H7 (cell line): ENCODE results near the gene FNDC7. TPM values are rescaled to one million over a fixed set of nuclear protein-coding genes. Genes with fewer than 3 reads are reported as not detected.
"Not testable (repeated sequence)": the region's sequence is repeated elsewhere in the genome, so short reads cannot be mapped to it uniquely, and the experiment has no call there.

Experiments
- DNase-seq: peaks from one replicate; pipeline ENCODE4 v3.0.0; 2012
- H3K27me3 ChIP-seq: 2 replicates; pipeline ENCODE4 v1.6.0; 2011; ENCODE audit warnings: mild to moderate bottlenecking, low read length; ENCODE audit not compliant: control insufficient read depth, insufficient read depth
- H3K36me3 ChIP-seq: replicated peaks from 2 replicates; pipeline ENCODE4 v1.5.1; 2011; ENCODE audit warnings: low read length; ENCODE audit not compliant: control insufficient read depth, insufficient read depth
- H3K4me3 ChIP-seq: 2 replicates; pipeline ENCODE4 v1.5.1; 2011; ENCODE audit warnings: low read depth, mild to moderate bottlenecking, control low read depth, low read length, moderate library complexity; ENCODE audit not compliant: insufficient read depth
- total RNA-seq: library from RNA; depleted of rRNA; stranded (reverse); fragments of >200 nt; shearing (Covaris generic); gene quantifications from 2 replicates; pipeline ENCODE4 v1.2.3, GENCODE V29; 2014

The FNDC7 gene
- total RNA-seq, 1 experiment from 2014 or later, result 0.03 TPM

DNA sequence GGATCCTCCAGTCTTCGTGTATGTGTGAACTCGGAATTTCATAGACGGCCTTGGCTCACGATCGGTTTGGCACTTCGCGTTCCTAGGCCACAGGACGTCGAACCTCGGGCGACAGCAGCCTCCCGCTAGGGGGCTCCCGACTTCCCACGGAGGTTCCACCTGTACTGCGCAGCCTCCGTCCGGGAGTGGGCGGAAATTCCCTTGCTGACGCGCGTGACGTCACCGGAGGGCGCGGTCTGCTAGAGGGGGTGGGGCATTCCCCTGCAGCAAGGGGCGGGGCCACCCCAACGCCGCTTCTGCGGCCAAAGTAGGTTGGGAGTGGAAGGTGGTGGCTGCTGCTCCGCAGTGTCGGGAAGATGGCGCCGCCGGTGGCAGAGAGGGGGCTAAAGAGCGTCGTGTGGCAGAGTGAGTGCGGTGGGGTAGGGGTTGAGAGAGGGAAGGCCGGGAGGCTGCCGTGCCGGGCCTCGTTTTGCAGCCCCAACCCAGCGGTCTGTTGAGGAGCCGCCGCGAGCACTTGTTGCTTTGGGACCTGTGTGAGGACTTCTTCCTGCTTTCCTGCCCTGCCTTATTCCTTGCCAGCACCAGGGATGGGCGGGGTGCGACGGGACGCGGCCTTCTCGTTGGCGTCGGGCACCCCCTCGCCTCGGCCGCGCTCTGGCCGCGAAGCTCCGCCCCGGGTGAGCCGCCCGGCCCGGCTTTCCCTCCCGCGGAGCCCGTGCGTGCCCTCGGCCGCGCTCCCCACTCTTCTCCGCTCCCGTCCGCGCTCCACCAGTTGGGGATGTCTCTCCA, 33.9 kb downstream of the FNDC7 start, which contains the start of gene STXBP3:
TSS of gene STXBP3 (plus strand) at position 293 of the 789 bp plus-strand sequence. CDS start at position 357, 64 bp downstream.
- Histone ChIP-seq H3K36me3 (no peaks in the 10 kb centered on the region), H3K4me3 (peak within 1 kb of the TSS; percentile 99), H3K27me3 (peaks cover 3% of the 10 kb centered on the region; the same call in 1 of the 2 replicates)
- DNase-seq, result peak; percentile 93

DNA sequence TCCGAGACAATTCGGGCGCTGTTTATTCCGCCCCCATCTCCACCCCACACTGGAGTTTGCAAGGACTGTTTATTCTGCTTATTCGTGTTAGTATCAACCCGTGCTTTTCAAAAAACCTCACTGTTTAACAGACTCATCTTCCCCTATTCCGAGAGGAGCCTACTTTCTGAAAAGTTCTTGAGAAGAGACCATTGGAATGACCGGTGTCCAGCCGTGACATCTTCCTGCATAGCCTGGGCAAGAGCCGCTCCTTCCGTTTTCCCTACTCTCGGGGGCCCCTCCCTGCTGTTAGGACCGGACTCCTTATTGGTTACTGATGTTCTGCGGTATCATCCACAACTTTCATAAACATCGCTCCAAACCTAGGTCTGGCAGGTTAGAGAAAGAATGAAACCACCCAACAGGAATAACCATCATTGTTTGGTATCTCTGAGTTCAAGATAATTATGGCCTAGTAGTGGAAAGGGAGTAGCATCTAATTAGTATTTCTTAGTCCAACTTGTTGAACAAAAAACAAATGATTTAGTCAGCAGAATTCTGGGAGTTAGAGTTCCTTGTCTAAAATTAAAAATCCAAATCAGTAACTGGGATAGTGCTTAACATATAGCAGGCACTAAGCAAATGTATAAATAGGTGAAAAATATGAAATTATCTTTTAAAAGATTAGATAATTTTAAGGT, 34.6 kb downstream of the FNDC7 start:
- Histone ChIP-seq H3K4me3 (peak overlapping the region; percentile 99), H3K27me3 (peaks cover 3% of the 10 kb centered on the region; the same call in 1 of the 2 replicates), H3K36me3 (no peaks in the 10 kb centered on the region)
- peak; percentile 68 for DNase-seq

DNA sequence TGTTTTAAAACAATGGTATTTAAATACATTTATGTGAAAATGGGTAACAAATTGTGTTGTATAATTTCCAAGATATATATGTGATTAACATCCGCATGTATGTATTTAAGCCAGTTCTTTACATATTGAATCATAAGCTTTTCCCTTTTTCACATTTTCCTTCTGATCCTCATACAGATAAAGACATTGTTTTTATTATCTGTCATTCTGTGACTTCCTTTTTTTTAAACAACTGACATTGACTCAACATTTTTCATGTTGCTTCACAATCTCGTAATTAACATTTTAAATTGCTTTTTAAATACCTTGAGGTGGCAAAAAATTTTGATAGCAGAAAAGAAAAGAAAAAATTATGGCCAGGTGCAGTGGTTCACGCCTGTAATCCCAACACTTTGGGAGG, 35.2 kb downstream of the FNDC7 start:
- no peak overlapping the region for H3K4me3 ChIP-seq
- no peak for DNase-seq
- H3K27me3 ChIP-seq, result peaks cover 3% of the 10 kb centered on the region; the same call in 1 of the 2 replicates
- H3K36me3 ChIP-seq, result no peaks in the 10 kb centered on the region

DNA sequence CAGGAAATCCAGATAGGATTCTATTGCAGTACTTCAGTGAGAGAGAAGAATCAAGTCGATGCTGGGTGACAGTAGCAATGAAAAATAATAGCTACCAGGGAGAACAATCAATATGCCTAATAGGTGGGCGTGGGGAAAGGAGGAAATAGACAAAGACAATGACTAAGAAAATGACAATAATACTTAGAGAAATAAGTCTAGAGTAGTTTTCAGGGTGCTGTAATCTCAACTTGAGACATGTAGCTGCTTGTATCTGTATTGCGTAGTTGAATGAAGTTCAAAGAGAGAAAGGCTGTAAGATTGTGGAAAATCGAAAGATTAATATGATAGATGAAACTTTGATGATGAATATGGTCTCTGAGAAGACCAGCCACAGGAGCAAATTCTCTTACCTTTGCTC, 36.4 kb downstream of the FNDC7 start:
- Histone ChIP-seq H3K27me3 (peaks cover 3% of the 10 kb centered on the region; the same call in 1 of the 2 replicates), H3K36me3 (no peaks in the 10 kb centered on the region; the same call in 1 of the 2 replicates), H3K4me3 (no peak overlapping the region)
- DNase-seq, result no peak

DNA sequence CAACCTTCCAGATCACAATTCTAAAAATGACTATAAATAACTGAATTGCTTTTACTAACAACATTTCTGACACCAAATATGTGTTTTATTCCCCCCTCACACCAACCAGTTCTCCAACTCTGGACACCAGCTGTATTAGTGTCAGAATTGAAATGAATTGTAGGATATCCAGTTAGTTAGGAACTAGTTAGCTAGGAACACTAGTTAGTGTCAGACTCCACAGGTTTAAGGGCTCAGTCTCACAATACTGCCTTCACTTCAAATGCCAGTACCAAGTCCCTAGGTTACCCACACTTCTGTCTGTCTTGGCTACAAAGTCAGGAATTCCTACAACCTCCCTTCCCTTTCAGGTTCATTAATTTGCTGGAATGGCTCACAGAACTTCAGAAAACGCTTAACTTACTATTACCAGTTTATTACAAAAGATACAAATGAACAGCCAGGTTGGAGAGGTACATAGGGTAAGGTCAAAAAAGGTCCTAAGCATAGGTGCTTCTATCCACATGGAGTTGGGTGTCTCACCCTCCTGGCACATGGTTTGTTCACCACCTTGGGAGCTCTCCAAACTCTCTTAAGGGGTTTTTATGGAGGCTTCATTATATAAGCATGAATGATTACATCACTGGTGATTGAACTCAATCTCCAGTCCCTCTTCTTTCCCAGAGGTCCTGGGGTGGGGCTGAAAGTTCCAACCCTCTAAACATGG, 37.9 kb downstream of the FNDC7 start:
- Histone ChIP-seq H3K27me3 (peaks cover 2% of the 10 kb centered on the region; the same call in 1 of the 2 replicates), H3K4me3 (no peak overlapping the region)
- DNase-seq, result no peak

DNA sequence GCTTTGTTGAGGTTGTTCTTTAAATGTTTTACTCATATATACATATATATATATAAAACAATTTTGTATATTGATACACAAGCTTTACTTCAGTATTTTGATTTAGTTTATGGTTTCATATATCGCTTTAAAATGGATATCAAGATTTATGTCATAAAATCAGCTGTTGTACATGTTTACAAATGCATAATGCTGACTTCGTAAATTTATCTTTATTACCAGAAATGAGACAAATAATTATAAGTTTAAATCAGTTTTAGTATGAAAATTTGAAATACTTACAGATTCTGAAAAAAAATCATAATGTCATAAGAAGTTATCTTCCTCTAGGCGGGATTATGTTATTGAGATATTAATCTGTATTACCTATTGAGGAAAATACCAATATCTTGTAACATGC, 40.7 kb downstream of the FNDC7 start:
- DNase-seq, result no peak
- Histone ChIP-seq H3K27me3 (no peaks in the 10 kb centered on the region), H3K36me3 (peaks cover 3% of the 10 kb centered on the region; the same call in 1 of the 2 replicates), H3K4me3 (no peak overlapping the region)

More for the DNA sequence above, 37.9 kb downstream of the FNDC7 start:
- H3K36me3 ChIP-seq, result no peaks in the 10 kb centered on the region; the same call in 1 of the 2 replicates

DNA sequence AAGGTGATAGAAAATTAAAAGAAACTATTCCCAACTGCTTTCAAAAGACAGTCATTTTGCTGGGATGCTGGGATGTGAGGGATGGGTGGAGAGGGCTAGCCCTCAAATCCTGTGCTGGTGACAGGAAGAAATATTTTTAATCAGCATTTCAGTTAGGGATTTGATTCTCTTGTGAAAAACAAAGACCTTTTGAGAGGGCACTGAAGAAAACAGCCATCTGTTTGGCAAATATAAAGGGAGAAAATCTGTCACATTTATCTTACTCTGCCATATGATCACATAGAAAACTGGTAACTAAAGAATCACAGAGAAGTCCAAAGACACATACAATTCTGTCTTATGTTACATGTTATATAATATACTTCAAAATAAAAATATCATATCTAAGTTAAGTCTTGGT, 46.1 kb downstream of the FNDC7 start:
- Histone ChIP-seq H3K4me3 (no peak overlapping the region), H3K36me3 (peaks cover 6% of the 10 kb centered on the region), H3K27me3 (no peaks in the 10 kb centered on the region)
- no peak for DNase-seq

DNA sequence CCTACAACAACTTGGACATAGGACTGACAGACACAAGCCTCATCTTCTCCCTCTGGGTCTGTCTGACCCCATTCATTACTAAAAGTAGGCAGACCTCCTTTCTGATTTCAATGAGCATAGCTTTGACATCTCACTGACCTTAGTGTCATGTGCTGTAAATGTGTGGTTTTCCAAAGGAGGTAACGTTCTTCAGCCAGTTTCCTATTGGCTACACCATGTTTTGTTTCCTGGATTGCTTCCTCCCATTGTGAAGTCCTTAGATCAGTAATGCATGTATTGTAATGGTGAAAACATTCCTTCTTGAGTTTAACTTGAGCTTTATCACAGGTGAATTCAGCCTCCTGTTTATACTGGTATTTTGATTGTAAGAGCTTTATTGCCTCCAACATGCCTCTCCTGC, 54.4 kb downstream of the FNDC7 start:
- no peak for DNase-seq
- Histone ChIP-seq H3K36me3 (peaks cover 3% of the 10 kb centered on the region), H3K27me3 (no peaks in the 10 kb centered on the region), H3K4me3 (no peak overlapping the region)

DNA sequence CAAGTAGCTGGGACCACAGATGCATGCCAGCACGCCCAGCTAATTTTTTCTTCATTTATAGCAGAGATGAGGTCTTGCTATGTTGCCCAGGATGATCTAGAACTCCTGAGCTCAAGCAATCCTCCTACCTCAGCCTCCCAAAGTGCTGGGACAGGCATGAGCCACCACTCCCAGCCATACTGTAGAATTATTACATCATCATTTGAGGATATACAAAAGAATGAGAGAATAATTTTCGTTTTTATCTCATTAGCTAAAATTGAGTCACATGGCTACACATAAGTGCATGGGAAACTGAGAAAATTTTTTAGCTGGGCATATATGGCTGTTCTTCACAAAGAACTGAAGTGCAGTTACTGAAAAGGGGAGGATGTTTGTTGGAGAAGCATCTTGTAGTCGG, 55.0 kb downstream of the FNDC7 start:
- no peak for DNase-seq
- peaks cover under 1% of the 10 kb centered on the region for H3K36me3 ChIP-seq
- H3K27me3 ChIP-seq, result no peaks in the 10 kb centered on the region
- no peak overlapping the region for H3K4me3 ChIP-seq

DNA sequence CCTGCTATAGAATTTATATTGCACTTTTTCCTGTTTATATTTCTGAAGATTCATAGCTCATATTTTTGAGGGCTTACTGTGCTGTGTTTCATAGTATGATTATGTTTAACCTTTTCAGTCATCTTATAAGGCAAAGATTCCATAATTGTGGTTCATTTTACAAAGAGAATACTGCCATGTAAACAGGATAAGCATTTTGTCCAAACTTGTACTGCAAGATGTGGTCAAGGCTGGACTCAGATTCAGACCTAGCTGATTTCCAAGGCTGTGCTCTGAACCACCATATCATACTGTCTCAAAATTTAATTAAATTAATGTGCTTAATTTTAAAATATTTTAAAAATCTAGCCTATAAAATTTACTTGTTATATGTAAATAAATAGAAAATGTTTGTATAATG, 65.1 kb downstream of the FNDC7 start:
- no peaks in the 10 kb centered on the region for H3K27me3 ChIP-seq
- peaks cover 3% of the 10 kb centered on the region for H3K36me3 ChIP-seq
- H3K4me3 ChIP-seq, result no peak overlapping the region
- DNase-seq, result no peak

DNA sequence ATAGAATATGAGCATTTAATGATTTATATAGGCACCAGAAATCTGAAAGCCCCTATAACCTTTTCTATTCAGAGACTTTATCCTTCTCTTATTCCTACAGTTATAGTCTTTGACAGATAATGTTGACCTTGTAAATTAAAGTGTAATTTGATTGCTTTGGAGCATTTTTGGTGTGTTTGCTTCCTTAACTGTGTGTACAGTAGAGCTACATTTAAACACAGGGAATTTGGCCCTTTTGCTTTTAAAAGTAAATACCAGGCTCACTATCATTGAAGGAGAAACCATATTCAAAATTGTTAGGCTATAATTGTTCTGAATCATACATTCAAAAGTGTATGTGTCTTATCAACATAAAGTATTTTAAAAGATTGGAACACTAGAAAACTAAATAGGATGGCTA, 66.7 kb downstream of the FNDC7 start:
- no peak for DNase-seq
- Histone ChIP-seq H3K27me3 (no peaks in the 10 kb centered on the region), H3K36me3 (no peaks in the 10 kb centered on the region; the same call in none of the 2 replicates), H3K4me3 (no peak overlapping the region)

DNA sequence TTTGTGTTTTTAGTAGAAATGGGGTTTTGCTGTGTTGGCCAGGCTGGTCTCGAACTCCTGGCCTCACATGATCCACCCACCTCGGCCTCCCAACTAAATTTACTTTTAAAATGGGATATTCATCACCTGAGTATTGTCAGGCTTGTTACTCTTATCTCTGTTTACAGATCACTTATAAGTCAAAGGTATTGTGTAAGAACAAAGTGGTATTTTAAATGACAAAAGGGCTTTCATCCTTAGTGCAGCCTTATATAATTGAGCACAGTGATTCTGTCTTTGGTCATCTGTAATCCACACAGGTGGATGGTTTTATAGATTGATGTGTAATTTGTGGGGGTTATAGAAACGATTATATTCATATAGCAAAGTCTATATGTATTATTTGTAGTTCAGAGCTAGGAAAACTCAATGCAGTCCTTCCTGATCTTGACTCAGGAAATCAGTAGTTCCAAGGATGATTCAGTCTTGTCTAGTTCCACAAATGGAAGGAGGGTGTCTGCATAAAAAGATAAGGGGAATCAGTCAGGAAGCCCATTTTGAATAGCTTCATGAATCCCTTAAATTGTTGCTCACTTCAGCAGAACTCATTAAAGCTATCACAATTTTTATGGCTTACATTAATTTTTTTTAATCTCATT, 68.3 kb downstream of the FNDC7 start:
- DNase-seq, result no peak
- Histone ChIP-seq H3K27me3 (no peaks in the 10 kb centered on the region), H3K4me3 (no peak overlapping the region), H3K36me3 (peaks cover 3% of the 10 kb centered on the region)

DNA sequence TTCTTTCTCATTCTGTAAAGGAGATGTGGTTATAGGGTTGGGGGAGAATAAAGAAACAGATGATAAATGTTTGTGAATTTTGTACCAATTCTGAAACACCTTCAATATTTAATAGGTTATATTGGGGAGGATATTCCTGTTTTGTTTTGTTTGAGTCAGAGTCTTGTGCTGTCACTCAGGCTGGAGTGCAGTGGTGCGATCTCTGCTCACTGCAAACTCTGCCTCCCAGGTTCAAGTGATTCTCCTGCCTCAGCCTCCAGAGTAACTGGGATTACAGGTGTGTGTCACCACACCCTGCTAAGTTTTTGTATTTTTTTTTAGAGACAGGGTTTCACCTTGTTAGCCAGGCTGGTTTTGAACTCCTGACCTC, 68.9 kb downstream of the FNDC7 start:
- not testable (repeated sequence) for H3K4me3 ChIP-seq, DNase-seq

DNA sequence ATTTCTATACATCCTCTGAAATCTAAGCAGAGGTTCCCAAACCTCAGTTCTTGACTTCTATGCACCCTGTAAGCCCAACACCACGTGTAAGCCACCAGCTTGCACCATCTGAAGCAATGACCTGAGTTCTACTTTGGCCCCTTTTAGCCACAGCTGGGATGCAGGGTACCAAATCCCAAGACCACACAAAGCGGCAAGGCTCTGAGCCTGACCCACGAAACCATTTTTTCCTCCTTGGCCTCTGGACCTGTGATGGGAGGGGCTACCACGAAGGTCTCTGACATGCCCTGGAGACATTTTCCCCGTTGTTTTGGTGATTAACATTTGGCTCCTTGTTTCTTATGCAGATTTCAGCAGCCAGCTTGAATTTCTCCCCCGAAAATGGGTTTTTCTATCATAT, 72.6 kb downstream of the FNDC7 start:
- no peak for DNase-seq

More for the DNA sequence above, 68.9 kb downstream of the FNDC7 start:
- not testable (repeated sequence) for H3K36me3 ChIP-seq, H3K27me3 ChIP-seq

More for the DNA sequence above, 72.6 kb downstream of the FNDC7 start:
- H3K27me3 ChIP-seq, result no peaks in the 10 kb centered on the region
- H3K4me3 ChIP-seq, result no peak overlapping the region
- peaks cover 3% of the 10 kb centered on the region for H3K36me3 ChIP-seq
